ENCODE data around the gene HEATR9.

Gene HEATR9

DNA sequence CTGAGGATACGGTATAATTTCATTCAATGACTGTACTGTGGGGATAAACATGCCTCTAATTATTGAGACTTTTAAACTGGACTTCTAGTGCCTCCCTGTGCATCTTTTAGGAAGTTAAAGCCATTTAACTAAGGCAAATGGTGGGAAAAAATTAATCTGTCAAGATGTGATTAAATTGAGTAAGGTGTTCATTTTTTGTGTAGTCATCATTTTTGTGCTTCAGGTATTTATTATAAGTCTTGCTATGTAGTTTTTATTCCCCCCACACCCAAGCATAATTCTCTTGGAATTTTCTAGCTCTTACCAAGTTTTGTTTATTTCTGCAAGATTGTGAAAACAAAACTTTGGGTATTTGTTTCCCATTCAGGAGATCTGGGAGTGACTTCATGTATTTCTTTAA is 49.2 kb downstream of the HEATR9 start:
- H3K27me3 ChIP-seq (ENCODE audit: low read depth, low read length): no peaks in the 10 kb centered on the region
- no peak overlapping the region for H3K4me3 ChIP-seq (ENCODE audit: low read length)
- no peak overlapping the region for H2AFZ ChIP-seq (ENCODE audit: low read depth, low read length)
- peaks cover 39% of the 10 kb centered on the region for H4K20me1 ChIP-seq (ENCODE audit: insufficient read depth, low read length)
- peaks cover 49% of the 10 kb centered on the region for H3K36me3 ChIP-seq (replicated peaks; ENCODE audit: low read depth, low read length)
- H3K9me3 ChIP-seq (ENCODE audit: insufficient read depth, low read length): no peaks in the 10 kb centered on the region
- no peak overlapping the region for H3K9ac ChIP-seq (ENCODE audit: low read length)
- H3K4me2 ChIP-seq (ENCODE audit: low read length): no peak overlapping the region
- H3K4me1 ChIP-seq (ENCODE audit: low read length): no peaks in the 10 kb centered on the region
- TF ChIP-seq, protein P1, sequence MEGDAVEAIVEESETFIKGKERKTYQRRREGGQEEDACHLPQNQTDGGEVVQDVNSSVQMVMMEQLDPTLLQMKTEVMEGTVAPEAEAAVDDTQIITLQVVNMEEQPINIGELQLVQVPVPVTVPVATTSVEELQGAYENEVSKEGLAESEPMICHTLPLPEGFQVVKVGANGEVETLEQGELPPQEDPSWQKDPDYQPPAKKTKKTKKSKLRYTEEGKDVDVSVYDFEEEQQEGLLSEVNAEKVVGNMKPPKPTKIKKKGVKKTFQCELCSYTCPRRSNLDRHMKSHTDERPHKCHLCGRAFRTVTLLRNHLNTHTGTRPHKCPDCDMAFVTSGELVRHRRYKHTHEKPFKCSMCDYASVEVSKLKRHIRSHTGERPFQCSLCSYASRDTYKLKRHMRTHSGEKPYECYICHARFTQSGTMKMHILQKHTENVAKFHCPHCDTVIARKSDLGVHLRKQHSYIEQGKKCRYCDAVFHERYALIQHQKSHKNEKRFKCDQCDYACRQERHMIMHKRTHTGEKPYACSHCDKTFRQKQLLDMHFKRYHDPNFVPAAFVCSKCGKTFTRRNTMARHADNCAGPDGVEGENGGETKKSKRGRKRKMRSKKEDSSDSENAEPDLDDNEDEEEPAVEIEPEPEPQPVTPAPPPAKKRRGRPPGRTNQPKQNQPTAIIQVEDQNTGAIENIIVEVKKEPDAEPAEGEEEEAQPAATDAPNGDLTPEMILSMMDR (IDR thresholded peaks at IDR 0.05; ENCODE audit: low read depth, low read length): no peak
- TF ChIP-seq EZH2phosphoT487 (IDR thresholded peaks at IDR 0.05; ENCODE audit: low read depth): no peak
- peaks cover 70% of the 10 kb centered on the region for H3K79me2 ChIP-seq (ENCODE audit: low read length)
- no peak overlapping the region for H3K27ac ChIP-seq (ENCODE audit: low read length)

DNA sequence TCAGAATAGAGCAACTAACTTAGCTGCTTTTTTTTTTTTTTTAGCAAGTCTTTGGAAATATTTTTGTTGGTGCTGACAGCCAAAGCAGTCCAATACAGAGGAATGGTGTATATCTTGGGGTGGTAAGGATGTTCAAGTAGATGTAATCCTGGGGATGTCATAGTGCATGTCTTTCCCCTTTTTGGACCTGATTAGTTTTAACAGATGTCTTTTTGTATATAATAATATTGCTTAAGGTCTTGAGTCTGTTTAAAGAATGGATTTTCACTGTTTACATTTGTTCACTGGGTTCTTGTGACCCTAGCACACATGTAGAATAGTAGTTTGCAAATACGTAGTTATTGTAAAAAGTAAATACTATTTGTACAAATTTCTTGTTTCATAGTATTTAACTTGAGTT is 51.5 kb downstream of the HEATR9 start:
- H3K36me3 ChIP-seq (replicated peaks; ENCODE audit: low read depth, low read length): peaks cover 34% of the 10 kb centered on the region
- peaks cover 57% of the 10 kb centered on the region for H4K20me1 ChIP-seq (ENCODE audit: insufficient read depth, low read length)
- no peaks in the 10 kb centered on the region for H3K4me1 ChIP-seq (ENCODE audit: low read length)
- peaks cover 82% of the 10 kb centered on the region for H3K79me2 ChIP-seq (ENCODE audit: low read length)
- H3K27me3 ChIP-seq (ENCODE audit: low read depth, low read length): no peaks in the 10 kb centered on the region
- H3K27ac ChIP-seq (ENCODE audit: low read length): no peak overlapping the region
- TF ChIP-seq EZH2phosphoT487 (IDR thresholded peaks at IDR 0.05; ENCODE audit: low read depth): no peak
- TF ChIP-seq, protein P1 (IDR thresholded peaks at IDR 0.05; ENCODE audit: low read depth, low read length): no peak
- H3K9ac ChIP-seq (ENCODE audit: low read length): no peak overlapping the region
- no peak overlapping the region for H3K4me3 ChIP-seq (ENCODE audit: low read length)
- no peak overlapping the region for H2AFZ ChIP-seq (ENCODE audit: low read depth, low read length)
- no peaks in the 10 kb centered on the region for H3K9me3 ChIP-seq (ENCODE audit: insufficient read depth, low read length)
- H3K4me2 ChIP-seq (ENCODE audit: low read length): no peak overlapping the region

DNA sequence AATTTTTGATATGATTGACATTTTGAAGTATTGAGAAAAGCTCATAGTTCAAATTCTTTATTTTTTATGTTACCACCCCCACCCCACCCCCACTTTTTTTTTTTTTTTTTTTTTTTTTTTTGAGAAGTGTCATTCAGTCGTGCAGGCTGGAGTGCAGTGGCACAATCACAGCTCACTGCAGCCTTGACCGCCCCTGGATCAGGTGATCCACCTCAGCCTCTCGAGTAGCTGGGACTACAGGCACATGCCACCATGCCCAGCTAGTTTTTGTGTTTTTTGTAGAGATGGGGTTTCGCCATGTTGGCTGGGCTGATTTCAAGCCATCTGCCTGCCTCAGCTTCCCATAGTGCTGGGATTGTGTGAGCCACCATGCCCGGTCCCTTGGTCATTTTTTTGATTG is 52.0 kb downstream of the HEATR9 start:
- no peak overlapping the region for H3K4me2 ChIP-seq (ENCODE audit: low read length)
- peaks cover 38% of the 10 kb centered on the region for H3K36me3 ChIP-seq (replicated peaks; ENCODE audit: low read depth, low read length)

DNA sequence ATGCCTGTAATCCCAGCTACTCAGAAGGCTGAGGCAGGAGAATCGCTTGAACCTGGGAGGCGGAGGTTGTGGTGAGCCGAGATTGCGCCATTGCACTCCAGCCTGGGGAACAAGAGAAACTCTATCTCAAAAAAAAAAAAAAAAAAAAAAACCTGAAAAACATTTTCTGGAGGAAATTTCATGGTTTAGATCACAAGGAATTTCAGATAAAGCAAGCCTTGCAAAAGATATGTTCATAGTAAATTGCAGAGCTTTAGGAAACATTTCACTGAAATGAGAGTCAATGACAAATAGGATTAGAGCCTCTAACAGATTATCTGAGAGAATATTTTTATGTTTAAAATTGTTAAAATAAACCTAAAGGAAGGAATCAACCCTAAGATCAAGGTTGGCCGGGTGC is 56.2 kb downstream of the HEATR9 start:
- peaks cover 23% of the 10 kb centered on the region for H3K36me3 ChIP-seq (replicated peaks; ENCODE audit: low read depth, low read length)
- H3K4me2 ChIP-seq (ENCODE audit: low read length): no peak overlapping the region
- no peak overlapping the region for H2AFZ ChIP-seq (ENCODE audit: low read depth, low read length)
- no peaks in the 10 kb centered on the region for H3K9me3 ChIP-seq (ENCODE audit: insufficient read depth, low read length)
- H3K4me1 ChIP-seq (ENCODE audit: low read length): peaks cover 20% of the 10 kb centered on the region
- H3K27me3 ChIP-seq (ENCODE audit: low read depth, low read length): peaks cover 7% of the 10 kb centered on the region
- H4K20me1 ChIP-seq (ENCODE audit: insufficient read depth, low read length): peaks cover 69% of the 10 kb centered on the region
- H3K79me2 ChIP-seq (ENCODE audit: low read length): peaks cover 82% of the 10 kb centered on the region
- TF ChIP-seq EZH2phosphoT487 (IDR thresholded peaks at IDR 0.05; ENCODE audit: low read depth): no peak
- TF ChIP-seq, protein P1 (IDR thresholded peaks at IDR 0.05; ENCODE audit: low read depth, low read length): no peak
- no peak overlapping the region for H3K27ac ChIP-seq (ENCODE audit: low read length)
- no peak overlapping the region for H3K9ac ChIP-seq (ENCODE audit: low read length)
- no peak overlapping the region for H3K4me3 ChIP-seq (ENCODE audit: low read length)

More for the DNA sequence above, 52.0 kb downstream of the HEATR9 start:
- H4K20me1 ChIP-seq (ENCODE audit: insufficient read depth, low read length): peaks cover 62% of the 10 kb centered on the region
- H3K27ac ChIP-seq (ENCODE audit: low read length): no peak overlapping the region
- no peak overlapping the region for H3K9ac ChIP-seq (ENCODE audit: low read length)
- H3K79me2 ChIP-seq (ENCODE audit: low read length): peaks cover 87% of the 10 kb centered on the region
- no peaks in the 10 kb centered on the region for H3K27me3 ChIP-seq (ENCODE audit: low read depth, low read length)
- TF ChIP-seq EZH2phosphoT487 (IDR thresholded peaks at IDR 0.05; ENCODE audit: low read depth): no peak
- TF ChIP-seq, protein P1 (IDR thresholded peaks at IDR 0.05; ENCODE audit: low read depth, low read length): no peak
- no peaks in the 10 kb centered on the region for H3K9me3 ChIP-seq (ENCODE audit: insufficient read depth, low read length)
- no peak overlapping the region for H2AFZ ChIP-seq (ENCODE audit: low read depth, low read length)
- no peak overlapping the region for H3K4me3 ChIP-seq (ENCODE audit: low read length)
- no peaks in the 10 kb centered on the region for H3K4me1 ChIP-seq (ENCODE audit: low read length)
